ENCODE data around the gene NAT8L.

NAT8L gene

DNA sequence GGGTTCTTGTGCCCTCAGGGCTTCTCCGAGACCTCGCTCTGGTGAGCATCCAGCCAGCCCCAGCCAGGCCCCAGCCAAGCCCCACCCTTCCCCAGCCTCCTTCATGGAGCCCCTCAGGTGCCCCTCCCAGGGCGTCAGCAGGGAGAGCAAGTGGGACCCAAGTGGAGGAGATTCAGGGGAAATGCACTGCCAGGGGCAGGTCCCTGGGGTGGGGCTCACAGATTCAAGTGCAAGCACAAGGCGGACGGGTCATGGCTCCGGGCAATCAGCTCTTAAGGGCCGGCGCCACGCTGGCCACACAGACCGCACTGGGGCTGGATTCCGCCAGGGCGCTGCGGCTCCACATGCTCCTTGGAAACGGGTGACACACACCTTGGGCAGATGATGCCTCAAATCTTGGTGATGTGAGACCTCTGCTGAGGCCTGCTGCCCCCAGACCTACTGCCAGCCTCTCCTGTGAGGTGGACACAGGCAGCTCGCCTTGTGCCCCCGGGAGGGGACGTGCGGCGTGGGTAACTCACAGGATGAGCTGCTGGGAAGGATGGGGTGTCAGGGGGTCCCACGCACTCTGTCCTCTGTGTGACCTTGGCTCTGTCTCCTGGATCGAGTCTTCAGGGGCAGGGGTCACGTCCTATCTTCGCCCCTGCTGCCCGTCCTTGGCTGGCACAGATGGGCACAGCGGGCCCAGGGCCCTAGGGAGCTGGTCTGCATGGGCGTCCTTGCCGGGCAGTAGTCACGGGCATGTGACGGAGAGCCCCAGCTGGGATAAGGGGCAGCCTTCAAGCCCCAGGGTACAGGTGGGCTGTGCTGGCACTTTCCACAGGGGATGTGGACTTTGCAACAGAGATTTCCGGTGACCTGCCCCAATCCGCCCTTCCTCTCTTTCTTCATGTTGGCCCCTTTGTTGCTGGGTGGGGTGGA, 17.1 kb downstream of the NAT8L start:
- DNase-seq (ENCODE audit: low read depth): no peak

GRCh38 chr4:2076908-2077536, 17.9 kb downstream of the NAT8L start:
- DNase-seq (ENCODE audit: low read depth): no peak

- DNase-seq (ENCODE audit: low read depth): no peak
Observed at GRCh38 chr4:2077537-2078460, 18.7 kb downstream of the NAT8L start.

DNA sequence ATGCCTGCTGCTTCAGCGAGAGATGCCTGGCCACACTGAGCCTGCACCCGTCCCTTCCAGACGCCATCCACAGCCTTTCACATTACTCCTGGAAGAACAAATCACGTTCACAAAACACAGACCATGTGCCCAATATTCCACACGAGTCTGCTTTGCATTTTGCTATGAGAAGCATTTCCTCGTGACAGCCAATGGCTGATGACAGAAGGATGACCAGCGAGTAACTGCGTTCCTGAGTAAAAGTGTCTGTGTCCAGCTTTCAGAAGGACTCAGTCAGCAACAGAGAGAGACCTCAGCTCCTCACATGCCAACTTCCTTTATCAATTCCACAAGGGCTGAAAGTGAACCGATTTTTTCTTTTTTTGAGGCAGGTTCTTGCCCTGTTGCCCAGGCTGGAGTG, 19.5 kb downstream of the NAT8L start:
- no peak for DNase-seq (ENCODE audit: low read depth)

DNA sequence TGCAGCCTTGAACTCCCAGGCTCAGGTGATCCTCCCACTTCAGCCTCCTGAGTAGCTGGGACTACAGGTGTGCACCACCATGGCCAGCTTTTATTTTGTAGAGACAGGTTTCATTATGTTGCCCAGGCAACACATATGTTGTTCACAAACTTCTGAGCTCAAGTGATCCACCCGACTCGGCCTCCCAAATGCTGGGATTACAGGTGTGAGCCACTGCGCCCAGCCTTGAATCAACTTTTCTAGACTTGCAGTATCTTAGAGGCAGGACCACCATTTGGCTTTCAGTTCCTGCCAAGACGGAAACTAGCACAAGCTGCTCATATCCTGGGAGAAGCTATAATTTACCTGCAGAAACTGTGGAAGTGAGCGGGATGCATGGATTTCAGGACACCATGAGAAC, 19.9 kb downstream of the NAT8L start:
- no peak for DNase-seq (ENCODE audit: low read depth)

GRCh38 chr4:2079926-2080325, 20.8 kb downstream of the NAT8L start:
- no peak for DNase-seq (ENCODE audit: low read depth)

- no peak for DNase-seq (ENCODE audit: low read depth)
Observed at GRCh38 chr4:2080429-2081300, 21.5 kb downstream of the NAT8L start.

DNA sequence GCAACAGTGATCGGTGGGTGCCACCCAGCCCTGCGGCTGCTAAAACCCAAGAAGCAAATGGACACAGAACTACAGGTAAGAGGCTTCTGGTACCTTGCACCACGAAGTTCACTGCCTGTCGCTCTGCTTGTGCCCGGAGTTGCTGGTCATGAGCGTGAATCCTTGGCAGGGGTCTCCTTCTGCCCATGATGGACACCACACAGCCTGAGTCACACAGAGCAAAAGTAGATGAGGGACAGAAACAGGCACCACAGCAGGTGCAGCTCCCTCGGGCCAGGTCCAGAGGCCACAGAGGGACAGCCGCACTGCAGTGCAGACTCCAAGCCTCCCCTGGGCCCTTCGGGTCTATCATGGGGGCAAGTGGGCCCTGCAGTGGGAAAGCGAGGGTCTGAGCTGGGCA, 22.4 kb downstream of the NAT8L start:
- no peak for DNase-seq (ENCODE audit: low read depth)

- DNase-seq (ENCODE audit: low read depth): no peak
Observed at GRCh38 chr4:2082118-2082517, 23.0 kb downstream of the NAT8L start.

DNA sequence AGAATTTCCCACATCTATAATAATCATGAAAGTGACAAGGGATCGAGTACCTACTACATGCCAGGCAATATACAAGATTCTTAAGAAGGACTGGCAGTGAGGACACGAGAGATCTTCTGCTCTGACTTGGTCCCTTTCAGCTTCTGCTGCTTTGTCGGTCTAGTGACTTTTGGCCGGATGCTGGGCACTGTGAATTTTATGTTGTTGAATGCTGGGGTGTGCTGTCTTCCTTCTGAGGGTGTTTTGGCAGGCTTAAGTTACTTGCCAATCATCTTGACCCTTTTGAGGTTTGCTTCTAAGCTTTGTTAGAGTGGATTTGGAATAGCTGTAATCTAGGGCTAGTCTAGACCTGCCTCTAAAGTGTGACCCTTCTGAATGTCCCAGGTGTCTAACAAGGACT, 23.5 kb downstream of the NAT8L start:
- no peak for DNase-seq (ENCODE audit: low read depth)

DNA sequence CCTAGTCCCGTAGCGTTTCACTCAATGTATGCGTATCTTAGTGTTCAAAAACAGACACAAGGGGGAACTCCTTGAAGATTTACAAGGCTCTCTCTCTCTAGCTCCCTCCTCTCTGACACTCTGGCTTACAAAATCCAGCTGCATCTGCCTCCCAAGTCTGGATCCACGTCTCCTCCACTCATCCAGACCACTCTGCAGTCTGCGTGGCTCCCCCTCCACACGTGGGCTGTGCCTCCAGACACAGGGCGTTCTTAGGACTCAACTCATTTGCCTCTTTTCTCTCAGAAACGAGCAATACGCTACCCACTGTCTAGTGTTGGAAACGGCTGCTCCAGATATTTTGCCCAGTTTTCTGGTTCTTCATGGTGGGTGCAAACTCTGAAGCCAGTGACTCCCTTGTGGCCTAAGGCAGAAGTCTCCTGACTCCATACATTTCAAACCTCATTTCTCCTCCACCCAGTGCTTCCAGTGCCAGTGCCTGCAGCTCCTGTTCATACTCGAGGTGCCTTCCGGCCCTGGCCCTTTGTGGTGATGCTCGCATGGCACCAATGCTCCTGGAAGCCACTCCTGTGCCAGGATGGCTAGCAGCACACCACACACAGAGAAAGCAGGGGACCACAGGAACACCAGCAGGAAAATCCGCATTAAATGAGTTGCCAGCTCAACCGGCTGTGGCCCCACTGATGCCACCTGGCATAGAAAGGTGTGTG, 24.1 kb downstream of the NAT8L start:
- DNase-seq (ENCODE audit: low read depth): no peak

DNA sequence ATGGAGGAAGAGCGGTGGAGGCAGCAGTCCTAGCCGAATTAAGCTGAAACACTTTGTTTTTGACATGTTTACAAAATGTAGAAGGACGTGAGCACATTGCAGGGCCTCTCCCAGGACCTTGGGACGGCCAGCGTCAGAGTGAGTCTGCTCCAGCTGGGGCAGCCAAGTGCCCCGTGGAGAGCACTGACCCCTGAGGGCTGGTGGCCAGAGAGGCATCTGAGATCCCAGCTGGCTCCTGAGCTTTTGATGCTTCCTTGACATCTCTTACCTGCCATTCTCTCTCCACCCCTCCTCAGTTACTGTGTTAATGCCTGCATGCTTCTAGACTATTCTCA, 24.7 kb downstream of the NAT8L start:
- no peak for DNase-seq (ENCODE audit: low read depth)

GRCh38 chr4:2084316-2084715, 25.2 kb downstream of the NAT8L start:
- DNase-seq (ENCODE audit: low read depth): no peak

- DNase-seq (ENCODE audit: low read depth): no peak
Observed at GRCh38 chr4:2085496-2085901, 26.4 kb downstream of the NAT8L start.

DNA sequence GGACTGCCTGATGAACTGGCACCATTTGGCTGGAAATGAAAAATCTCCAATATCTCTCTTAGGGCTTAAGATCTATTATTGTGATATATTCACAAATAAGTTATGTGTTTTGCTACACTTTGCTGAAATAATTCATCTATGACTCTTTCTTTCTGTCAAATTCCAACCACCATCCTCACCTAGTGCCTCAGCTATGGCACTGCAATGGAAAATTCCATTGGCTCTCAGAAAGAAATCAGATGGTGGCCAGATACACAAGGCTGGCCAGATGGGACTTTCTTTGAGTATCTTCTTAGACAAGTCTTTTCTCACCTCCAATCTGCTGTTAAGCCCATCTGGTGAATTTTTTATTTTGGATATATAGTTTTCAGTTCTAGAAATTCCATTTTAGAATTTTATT, 28.0 kb downstream of the NAT8L start:
- DNase-seq (ENCODE audit: low read depth): no peak

DNA sequence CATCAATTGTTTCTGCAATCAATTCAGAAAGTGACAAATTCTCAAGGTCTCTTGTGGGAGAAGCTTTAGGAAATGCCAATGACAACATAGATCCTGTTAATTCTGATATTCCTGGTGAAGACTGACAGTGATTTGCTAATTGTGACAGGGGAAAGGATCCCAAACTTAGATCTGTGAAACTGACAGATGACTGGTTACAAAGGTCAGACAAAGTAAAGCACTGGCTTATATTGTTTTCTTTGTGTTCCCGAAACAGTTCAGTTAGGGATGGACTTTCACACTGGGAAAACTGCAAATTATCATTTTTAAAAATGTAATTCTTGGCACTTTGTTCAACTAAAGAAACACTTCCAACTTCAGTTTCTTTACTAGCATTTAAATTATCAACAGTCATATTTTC, 30.1 kb downstream of the NAT8L start:
- no peak for DNase-seq (ENCODE audit: low read depth)

DNA sequence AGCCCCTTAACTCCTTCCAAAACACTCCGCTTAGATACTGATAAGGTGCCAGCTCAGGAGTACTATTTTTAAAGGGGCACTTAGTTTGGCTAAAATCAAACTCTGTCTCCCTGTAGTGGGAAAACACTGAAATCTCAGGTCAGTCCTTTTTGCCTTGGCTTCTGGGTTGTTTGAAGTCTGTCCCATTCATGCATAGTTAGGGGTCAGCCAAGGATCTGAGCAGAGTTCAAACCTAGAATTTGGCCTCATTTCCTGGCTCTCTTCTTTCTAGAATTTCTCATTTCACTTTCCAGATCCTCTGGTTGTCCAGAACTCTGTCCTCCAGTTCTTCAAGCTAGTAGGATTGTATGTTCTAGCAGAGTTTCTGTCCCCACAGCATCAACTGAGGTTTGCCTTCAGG, 31.5 kb downstream of the NAT8L start:
- no peak for DNase-seq (ENCODE audit: low read depth)

DNA sequence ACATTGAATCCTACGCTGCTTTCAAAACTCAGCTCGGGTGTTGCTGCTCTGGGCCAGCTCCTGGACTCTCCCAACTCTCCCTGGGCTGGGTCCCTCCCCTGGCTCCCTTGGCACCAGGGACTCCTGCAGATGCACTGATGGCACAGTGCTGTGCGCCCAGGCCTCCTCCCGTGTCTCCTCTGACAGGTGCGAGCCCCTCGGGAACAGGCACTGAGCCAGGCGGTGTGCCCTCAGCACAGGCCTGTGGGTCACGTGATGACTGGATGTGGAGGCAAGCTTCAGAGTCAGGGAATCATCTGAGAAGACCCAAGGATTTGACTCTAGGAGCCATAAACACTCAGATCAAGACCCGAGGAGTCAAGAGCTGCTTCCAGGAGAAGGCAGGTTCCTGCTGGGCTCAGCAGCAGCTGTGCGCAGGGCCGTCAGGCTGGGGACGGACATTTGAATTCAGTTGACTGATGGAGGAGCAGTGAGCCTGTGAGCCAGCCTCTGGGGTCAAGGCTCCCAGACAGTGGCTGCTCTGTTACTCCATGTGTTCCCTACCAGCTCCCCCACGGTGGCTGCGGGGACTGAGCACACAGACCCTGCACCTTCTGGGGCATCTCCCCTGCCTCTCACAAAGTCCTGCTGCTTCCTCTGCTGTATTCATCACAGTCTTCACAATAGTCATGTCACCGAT, 33.0 kb downstream of the NAT8L start:
- DNase-seq (ENCODE audit: low read depth): no peak

DNA sequence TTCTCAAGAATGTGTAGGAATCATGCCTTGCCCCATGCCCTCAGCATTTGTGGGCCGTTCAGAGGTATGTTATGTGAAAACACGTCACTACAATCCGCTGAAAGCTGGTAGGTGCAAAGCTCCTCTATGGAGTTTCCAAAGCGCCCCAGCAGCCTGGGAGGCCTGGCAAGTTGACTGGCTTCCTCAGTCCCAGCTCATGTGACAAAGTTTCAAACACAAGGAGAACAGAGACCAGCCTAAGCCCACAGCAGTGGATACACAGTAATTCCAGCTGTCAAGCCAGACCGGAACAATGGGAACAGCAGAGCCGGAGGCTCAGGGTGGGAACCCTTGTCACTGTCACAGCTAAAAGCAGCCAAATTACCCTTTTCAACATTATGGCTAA, 33.5 kb downstream of the NAT8L start:
- no peak for DNase-seq (ENCODE audit: low read depth)

- no peak for DNase-seq (ENCODE audit: low read depth)
Observed at GRCh38 chr4:2093265-2093664, 34.1 kb downstream of the NAT8L start.

DNA sequence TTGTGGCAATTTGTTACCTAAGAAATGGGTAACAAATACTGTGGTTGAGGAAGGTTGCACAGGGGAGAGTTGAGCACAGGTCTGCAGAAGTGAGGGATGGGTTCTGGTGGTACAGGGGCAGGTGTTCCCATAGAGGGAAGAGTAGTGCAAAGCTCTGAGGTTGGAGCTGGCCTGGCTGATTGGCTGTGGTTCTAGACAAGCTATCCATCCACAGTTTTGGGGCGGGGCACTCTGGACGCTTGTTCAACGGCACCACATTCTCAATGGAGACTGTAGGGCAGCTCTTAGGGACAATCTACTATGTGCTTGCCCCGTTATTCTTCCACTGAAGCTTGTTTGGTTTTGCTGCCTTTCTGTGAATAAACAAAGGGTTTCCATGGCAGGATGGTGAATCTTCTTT, 35.4 kb downstream of the NAT8L start:
- DNase-seq (ENCODE audit: low read depth): no peak
